ENCODE results near the gene OTOF.

OTOF gene

DNA sequence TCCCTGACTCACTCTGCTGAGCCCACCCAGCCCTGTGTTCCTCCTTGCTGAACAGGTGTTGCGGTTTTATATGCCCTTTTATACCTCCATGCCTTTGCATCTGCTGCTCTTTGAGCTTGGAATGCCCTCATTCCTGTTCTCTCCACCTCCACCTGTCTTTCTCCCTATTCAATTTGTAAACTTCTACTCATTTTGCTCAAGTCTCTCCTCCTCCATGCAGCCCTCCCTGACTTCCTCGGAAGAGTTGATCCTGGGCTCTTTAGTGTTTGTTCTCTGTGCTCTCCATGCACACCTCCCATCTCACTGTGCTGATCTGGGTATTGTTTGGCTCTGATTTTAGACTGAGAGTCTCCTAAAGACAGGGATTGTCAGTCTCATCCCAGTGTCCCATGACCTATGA is 7.2 kb upstream of the OTOF start:
- Histone ChIP-seq H3K4me1 (ENCODE audit: insufficient read depth, low read length) (no peaks in the 10 kb centered on the region), H3K9me3 (ENCODE audit: insufficient read depth, low read depth, low read length) (no peaks in the 10 kb centered on the region), H3K9ac (ENCODE audit: low read depth, low read length) (no peak overlapping the region), H3K4me3 (ENCODE audit: low read length) (no peak overlapping the region), H3K27ac (ENCODE audit: low read length) (no peak overlapping the region), H3K36me3 (ENCODE audit: insufficient read depth, low read depth, low read length) (no peaks in the 10 kb centered on the region), H3K27me3 (ENCODE audit: insufficient read depth, low read length) (no peaks in the 10 kb centered on the region)

DNA sequence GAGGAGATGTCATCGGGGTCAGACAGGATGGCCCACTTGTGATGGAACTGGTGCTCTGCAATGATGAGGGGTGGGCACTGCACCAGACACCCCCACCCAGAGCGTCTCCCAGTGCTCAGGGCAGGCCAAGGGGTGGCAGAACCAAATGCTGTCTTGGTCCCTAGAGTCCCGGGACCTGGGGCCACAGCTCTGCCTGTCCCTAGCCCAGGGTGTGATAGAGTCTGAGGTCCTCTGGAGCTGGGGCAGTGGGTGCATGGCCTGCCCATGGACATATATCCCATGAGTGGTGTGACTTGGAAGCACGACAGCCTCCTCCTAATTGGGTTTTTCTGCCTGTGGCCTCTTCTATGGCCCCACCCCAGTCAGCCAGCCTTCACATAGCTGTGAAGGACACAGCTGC is 6.7 kb upstream of the OTOF start:
- Histone ChIP-seq H3K9ac (ENCODE audit: low read depth, low read length) (no peak overlapping the region), H3K27me3 (ENCODE audit: insufficient read depth, low read length) (no peaks in the 10 kb centered on the region), H3K27ac (ENCODE audit: low read length) (no peak overlapping the region), H3K9me3 (ENCODE audit: insufficient read depth, low read depth, low read length) (no peaks in the 10 kb centered on the region), H3K4me3 (ENCODE audit: low read length) (no peak overlapping the region), H3K36me3 (ENCODE audit: insufficient read depth, low read depth, low read length) (no peaks in the 10 kb centered on the region), H3K4me1 (ENCODE audit: insufficient read depth, low read length) (no peaks in the 10 kb centered on the region)

DNA sequence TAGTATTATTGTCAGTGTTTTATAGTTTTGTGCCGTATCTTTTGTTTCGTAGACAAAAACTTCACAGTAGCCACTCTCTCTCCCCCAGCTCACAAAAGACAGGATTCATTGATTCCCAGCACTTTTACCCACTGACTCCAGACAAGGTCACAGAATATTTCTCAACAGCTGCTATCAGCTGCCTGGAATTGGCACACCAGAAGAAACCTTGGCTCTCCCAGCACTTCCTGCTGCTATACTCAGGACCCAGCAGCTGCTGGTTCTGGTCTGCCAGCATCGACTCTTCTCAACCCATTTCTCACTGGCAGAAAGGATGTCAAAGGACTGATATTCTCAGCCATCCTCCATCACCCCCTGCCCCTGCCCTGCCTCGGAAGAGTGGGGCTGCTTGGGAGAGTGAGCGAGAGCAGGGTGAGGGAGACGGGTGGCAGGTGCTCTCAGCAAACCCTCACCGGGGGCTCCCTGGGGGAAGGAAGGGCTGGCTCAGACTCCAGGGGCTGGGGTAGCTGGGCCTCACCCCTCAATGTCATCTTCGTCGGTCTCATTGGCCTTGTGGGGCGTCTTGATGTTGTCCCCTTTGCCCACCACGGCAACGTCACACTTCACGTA is 6.1 kb upstream of the OTOF start:
- Histone ChIP-seq H3K9ac (ENCODE audit: low read depth, low read length) (no peak overlapping the region), H3K27me3 (ENCODE audit: insufficient read depth, low read length) (no peaks in the 10 kb centered on the region), H3K4me3 (ENCODE audit: low read length) (no peak overlapping the region)

DNA sequence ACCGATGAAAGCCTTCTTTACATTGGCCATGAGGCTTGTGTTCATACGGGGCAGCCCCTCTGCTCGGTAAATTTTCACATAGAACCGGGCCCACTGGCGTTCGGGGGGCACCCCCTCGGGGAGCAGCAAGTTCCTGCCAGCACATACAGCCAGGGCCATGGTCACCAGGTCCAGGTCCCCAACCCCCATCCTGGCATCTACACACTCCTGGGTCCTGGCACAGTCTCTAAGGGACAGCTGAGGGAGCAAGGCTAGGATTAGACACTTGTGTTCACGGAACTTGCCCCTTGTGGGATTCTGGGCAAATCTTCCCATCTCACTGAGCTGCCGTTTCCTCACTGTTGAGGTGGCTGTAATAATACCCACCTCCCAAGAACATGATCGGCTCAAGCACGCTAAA is 5.6 kb upstream of the OTOF start:
- Histone ChIP-seq H3K36me3 (ENCODE audit: insufficient read depth, low read depth, low read length) (no peaks in the 10 kb centered on the region), H3K27me3 (ENCODE audit: insufficient read depth, low read length) (no peaks in the 10 kb centered on the region), H3K4me3 (ENCODE audit: low read length) (no peak overlapping the region), H3K9ac (ENCODE audit: low read depth, low read length) (no peak overlapping the region), H3K27ac (ENCODE audit: low read length) (no peak overlapping the region), H3K4me1 (ENCODE audit: insufficient read depth, low read length) (no peaks in the 10 kb centered on the region), H3K9me3 (ENCODE audit: insufficient read depth, low read depth, low read length) (no peaks in the 10 kb centered on the region)

More for the DNA sequence above, 6.1 kb upstream of the OTOF start:
- no peaks in the 10 kb centered on the region for H3K4me1 ChIP-seq (ENCODE audit: insufficient read depth, low read length)
- no peaks in the 10 kb centered on the region for H3K36me3 ChIP-seq (ENCODE audit: insufficient read depth, low read depth, low read length)
- H3K27ac ChIP-seq (ENCODE audit: low read length): no peak overlapping the region
- H3K9me3 ChIP-seq (ENCODE audit: insufficient read depth, low read depth, low read length): no peaks in the 10 kb centered on the region

DNA sequence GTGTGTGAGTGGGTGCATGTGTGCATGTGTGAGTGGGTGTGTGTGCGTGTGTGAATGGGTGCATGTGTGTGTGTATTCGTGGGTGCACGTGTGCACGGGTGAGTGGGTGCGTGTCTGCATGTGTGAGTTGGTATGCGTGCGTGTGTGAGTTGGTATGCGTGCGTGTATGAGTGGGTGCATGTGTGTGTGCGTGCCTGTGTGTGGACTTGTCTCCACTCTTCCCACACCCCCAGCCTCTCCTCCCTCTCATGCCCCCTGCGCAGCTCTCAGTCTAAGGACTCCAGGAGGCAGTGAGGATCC is 5.1 kb upstream of the OTOF start:
- Histone ChIP-seq H3K27me3 (ENCODE audit: insufficient read depth, low read length) (no peaks in the 10 kb centered on the region), H3K9ac (ENCODE audit: low read depth, low read length) (no peak overlapping the region), H3K4me3 (ENCODE audit: low read length) (no peak overlapping the region), H3K9me3 (ENCODE audit: insufficient read depth, low read depth, low read length) (no peaks in the 10 kb centered on the region), H3K4me1 (ENCODE audit: insufficient read depth, low read length) (no peaks in the 10 kb centered on the region), H3K27ac (ENCODE audit: low read length) (no peak overlapping the region), H3K36me3 (ENCODE audit: insufficient read depth, low read depth, low read length) (no peaks in the 10 kb centered on the region)

DNA sequence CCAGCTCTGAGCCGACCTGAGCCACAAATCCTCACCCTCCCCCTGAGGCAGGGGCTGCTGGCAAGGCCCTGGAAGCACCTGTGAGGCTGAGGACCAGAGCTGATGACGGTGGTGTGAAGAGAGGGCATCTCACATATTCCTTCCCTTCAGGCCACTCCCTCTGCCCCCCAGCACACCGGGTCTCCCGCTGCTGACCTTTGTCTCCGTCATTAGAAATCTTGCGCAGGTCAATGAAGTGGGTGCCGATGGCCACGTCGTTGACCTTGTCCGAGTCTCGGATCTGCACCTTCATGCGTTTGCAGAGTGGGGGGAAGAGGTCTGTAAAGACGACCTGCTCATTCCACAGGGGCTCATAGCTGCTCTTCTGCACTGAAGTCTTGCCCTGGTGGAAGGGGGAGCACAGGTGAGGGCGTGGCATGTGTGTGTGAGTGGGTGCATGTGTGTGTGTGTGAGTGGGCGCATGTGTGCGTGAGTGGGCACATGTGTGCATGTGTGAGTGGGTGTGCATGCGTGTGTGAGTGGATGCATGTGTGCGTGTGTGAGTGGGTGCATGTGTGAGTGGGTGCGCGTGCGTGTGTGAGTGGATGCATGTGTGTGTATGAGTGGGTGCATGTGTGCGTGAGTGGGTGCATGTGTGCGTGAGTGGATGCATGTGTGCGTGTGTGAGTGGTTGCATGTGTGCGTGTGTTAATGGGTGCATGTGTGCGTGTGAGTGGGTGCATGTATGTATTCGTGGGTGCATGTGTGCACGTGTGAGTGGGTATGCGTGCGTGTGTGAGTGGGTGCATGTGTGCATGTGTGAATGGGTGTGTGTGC is 4.5 kb upstream of the OTOF start:
- Histone ChIP-seq H3K9ac (ENCODE audit: low read depth, low read length) (no peak overlapping the region), H3K27ac (ENCODE audit: low read length) (no peak overlapping the region), H3K36me3 (ENCODE audit: insufficient read depth, low read depth, low read length) (no peaks in the 10 kb centered on the region), H3K9me3 (ENCODE audit: insufficient read depth, low read depth, low read length) (no peaks in the 10 kb centered on the region), H3K4me1 (ENCODE audit: insufficient read depth, low read length) (no peaks in the 10 kb centered on the region), H3K27me3 (ENCODE audit: insufficient read depth, low read length) (no peaks in the 10 kb centered on the region), H3K4me3 (ENCODE audit: low read length) (no peak overlapping the region)

DNA sequence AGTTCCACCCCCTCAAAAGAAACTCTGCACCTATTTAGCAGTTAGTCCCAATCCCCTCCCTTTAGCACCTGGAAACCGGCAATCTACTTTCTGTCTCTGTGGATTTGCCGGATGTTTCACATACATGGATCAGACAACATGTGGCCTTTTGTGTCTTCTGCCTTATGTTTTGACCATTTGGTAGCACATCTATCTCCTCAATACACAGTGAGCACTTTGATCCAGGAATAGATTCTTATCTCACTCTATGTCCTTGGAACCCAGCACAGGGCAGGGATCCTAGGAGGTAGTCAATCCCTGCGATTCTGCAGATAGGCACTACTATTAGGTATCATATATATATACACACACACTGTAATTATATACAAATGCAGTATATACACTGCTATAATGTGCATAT is 3.8 kb upstream of the OTOF start:
- Histone ChIP-seq H3K4me1 (ENCODE audit: insufficient read depth, low read length) (no peaks in the 10 kb centered on the region), H3K4me3 (ENCODE audit: low read length) (no peak overlapping the region), H3K27ac (ENCODE audit: low read length) (no peak overlapping the region), H3K9me3 (ENCODE audit: insufficient read depth, low read depth, low read length) (no peaks in the 10 kb centered on the region), H3K27me3 (ENCODE audit: insufficient read depth, low read length) (no peaks in the 10 kb centered on the region), H3K9ac (ENCODE audit: low read depth, low read length) (no peak overlapping the region), H3K36me3 (ENCODE audit: insufficient read depth, low read depth, low read length) (no peaks in the 10 kb centered on the region)

DNA sequence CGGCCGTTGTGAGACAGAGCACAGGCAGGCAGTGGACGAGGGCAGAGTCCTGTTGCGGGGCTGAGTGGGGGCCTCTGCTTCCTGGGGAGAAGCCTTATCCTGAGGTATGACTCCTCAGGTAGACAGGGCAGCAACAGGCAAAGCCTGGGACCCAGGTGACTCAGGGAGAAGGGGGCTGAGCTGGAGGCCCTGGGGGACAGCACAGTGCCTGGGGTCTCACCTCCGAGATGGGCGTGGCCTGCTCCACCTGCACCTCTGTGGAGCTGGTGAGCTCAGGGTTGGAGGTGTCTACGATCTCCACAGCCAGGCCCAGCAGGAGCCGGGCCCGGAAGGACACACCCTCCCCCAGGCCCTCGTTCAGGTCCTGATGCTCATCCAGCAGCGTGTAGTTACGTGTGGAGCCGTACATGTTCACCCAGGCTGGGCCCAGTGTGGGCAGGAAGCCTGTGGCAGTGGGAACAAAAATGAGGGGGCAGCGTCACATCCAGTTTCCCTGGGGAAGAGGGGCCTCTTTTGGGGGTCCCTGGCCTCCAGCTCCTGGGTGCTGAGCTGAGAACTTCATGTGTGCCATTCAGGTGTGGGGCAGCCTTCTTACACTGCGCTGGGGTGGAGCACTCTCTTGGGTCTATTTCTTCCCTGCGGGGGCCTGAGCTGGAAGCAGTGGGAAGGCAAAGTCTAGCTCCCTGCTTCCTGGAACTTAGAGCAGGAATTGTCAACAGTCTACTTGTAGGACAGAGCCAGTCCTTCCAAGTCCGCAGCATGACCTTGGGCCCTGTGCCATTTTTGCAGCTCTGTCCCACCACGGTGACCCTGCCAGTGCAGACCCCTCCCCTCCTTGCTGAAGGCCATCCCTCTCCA is 2.9 kb upstream of the OTOF start:
- Histone ChIP-seq H3K4me1 (ENCODE audit: insufficient read depth, low read length) (no peaks in the 10 kb centered on the region), H3K9ac (ENCODE audit: low read depth, low read length) (no peak overlapping the region), H3K9me3 (ENCODE audit: insufficient read depth, low read depth, low read length) (no peaks in the 10 kb centered on the region), H3K4me3 (ENCODE audit: low read length) (no peak overlapping the region), H3K36me3 (ENCODE audit: insufficient read depth, low read depth, low read length) (no peaks in the 10 kb centered on the region), H3K27ac (ENCODE audit: low read length) (no peak overlapping the region), H3K27me3 (ENCODE audit: insufficient read depth, low read length) (no peaks in the 10 kb centered on the region)

DNA sequence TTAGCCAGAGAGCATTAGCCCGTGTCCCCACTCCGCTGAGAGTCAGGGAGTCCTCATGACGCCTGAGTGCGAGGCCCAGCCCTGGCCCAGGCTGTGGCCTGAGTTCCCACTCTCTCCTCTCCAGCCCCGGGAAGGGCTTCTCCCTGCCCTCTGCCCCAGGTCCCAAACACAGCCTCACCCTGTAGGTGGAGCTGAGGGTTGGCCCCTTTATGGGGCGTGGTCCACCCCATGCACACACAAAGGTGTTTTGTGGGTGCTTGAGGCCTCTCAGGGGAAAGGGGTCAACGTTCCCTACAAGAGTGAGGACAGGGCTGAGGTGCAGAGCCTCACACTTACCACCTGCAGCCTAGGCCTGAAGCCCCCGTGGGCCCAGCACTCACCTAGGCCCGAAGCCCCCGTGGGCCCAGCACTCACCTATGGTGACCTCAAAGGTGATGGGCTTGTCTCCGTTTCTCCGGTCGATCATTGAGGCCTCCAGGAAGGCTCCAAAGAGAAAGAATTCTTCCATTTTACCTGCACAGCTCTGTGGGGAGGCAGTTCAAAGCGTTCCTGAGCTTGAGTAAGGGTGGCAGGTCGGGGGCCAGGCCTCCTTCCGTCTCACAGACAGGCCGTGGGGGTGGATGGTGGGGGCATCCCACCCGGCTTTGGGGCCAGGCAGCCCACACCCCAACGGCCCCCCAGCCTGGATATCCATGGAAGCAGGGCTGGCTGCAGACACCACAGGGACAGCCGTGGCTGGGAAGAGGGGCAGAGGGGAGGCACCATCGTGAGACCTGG is 2.1 kb upstream of the OTOF start:
- no peak overlapping the region for H3K9ac ChIP-seq (ENCODE audit: low read depth, low read length)
- no peaks in the 10 kb centered on the region for H3K9me3 ChIP-seq (ENCODE audit: insufficient read depth, low read depth, low read length)
- H3K4me3 ChIP-seq (ENCODE audit: low read length): no peak overlapping the region
- no peaks in the 10 kb centered on the region for H3K27me3 ChIP-seq (ENCODE audit: insufficient read depth, low read length)
- no peaks in the 10 kb centered on the region for H3K36me3 ChIP-seq (ENCODE audit: insufficient read depth, low read depth, low read length)
- no peaks in the 10 kb centered on the region for H3K4me1 ChIP-seq (ENCODE audit: insufficient read depth, low read length)
- no peak overlapping the region for H3K27ac ChIP-seq (ENCODE audit: low read length)

DNA sequence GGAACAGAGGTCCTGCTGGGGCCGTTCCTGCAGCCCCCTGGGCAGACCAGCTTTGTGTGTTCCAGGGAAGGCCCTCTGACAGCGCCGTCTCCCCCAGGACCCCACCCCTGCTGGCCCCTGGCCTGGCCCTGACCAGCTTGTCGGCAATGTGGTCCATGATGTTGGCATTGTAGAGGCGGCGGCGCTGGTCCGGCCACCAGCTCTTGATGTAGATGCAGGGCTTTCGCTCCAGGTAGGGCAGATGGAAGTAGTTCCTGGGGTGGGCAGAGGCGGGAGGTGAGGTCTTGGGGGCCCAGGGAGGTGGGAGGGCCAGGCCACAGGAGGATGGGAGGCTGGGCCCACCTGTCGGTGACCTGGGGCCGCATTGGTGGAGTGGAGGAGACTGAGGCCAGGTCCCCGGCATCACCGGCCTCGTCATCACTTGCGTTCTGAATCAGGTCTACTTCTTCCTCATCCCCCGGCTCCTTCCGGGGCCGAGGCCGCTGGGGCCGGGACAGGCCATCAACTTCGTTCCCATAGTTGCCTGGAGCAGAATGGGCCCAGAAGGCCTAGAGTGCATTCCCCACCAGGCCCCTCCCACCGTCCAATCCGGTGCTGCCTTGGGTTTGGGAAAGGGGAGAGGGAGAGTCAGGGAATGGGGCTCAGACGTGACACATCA is 1.3 kb upstream of the OTOF start:
- H3K9ac ChIP-seq (ENCODE audit: low read depth, low read length): no peak overlapping the region
- H3K27ac ChIP-seq (ENCODE audit: low read length): no peak overlapping the region
- no peaks in the 10 kb centered on the region for H3K9me3 ChIP-seq (ENCODE audit: insufficient read depth, low read depth, low read length)
- no peaks in the 10 kb centered on the region for H3K27me3 ChIP-seq (ENCODE audit: insufficient read depth, low read length)
- H3K4me1 ChIP-seq (ENCODE audit: insufficient read depth, low read length): no peaks in the 10 kb centered on the region
- no peaks in the 10 kb centered on the region for H3K36me3 ChIP-seq (ENCODE audit: insufficient read depth, low read depth, low read length)
- no peak overlapping the region for H3K4me3 ChIP-seq (ENCODE audit: low read length)

DNA sequence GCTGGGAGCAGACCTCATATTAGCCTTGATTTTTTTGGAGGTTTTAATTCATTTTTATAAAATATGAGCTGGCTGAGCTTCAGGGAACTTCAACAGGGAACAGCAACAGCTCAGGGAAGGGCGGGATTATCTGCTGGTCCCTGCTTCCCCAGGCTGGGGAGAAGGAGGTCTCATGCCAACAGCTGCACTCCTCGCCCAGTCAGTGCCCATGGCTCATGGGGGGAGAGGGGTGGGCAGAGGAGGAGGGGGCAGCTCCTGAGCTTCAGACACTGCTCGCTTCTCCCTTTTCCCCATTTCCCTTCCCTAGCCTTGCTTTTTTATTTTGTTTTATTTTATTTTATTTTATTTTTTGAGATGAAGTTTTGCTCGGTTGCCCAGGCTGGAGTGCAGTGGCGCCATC is 442 bp upstream of the OTOF start:
- Histone ChIP-seq H3K9me3 (ENCODE audit: insufficient read depth, low read depth, low read length) (no peaks in the 10 kb centered on the region), H3K9ac (ENCODE audit: low read depth, low read length) (no peak overlapping the region), H3K4me3 (ENCODE audit: low read length) (no peak overlapping the region), H3K36me3 (ENCODE audit: insufficient read depth, low read depth, low read length) (no peaks in the 10 kb centered on the region), H3K27ac (ENCODE audit: low read length) (no peak overlapping the region), H3K4me1 (ENCODE audit: insufficient read depth, low read length) (no peaks in the 10 kb centered on the region), H3K27me3 (ENCODE audit: insufficient read depth, low read length) (no peaks in the 10 kb centered on the region)
